Neuronal stem cell (in vitro differentiated cells): ENCODE measurements around the gene GIPC2.

Experiments used
- DNase-seq: peaks from one replicate; pipeline ENCODE4 v3.0.0-alpha.2; 2013; ENCODE audit warnings: low spot score
- H2AFZ ChIP-seq: one replicate; pipeline ENCODE4 v1.6.1; 2013; ENCODE audit warnings: mild to moderate bottlenecking, low read length, inconsistent platforms
- H2AK5ac ChIP-seq: 2 replicates; pipeline ENCODE4 v1.6.1; 2013; ENCODE audit warnings: low read depth, mild to moderate bottlenecking, inconsistent platforms, low read length, moderate library complexity, mixed read lengths
- H2BK120ac ChIP-seq: 2 replicates; pipeline ENCODE4 v1.6.1; 2013; ENCODE audit warnings: low read depth, mild to moderate bottlenecking, inconsistent platforms, low read length, moderate library complexity, mixed read lengths
- H2BK12ac ChIP-seq: one replicate; pipeline ENCODE4 v1.6.1; 2013; ENCODE audit warnings: low read length, inconsistent platforms
- H2BK15ac ChIP-seq: 2 replicates; pipeline ENCODE4 v1.6.1; 2013; ENCODE audit warnings: mild to moderate bottlenecking, low read length, inconsistent platforms, mixed read lengths
- H2BK5ac ChIP-seq: one replicate; pipeline ENCODE4 v1.6.1; 2013; ENCODE audit warnings: inconsistent platforms, mild to moderate bottlenecking, low read length, moderate library complexity
- H3K14ac ChIP-seq: one replicate; pipeline ENCODE4 v1.6.1; 2013; ENCODE audit warnings: low read length, inconsistent platforms
- H3K18ac ChIP-seq: 2 replicates; pipeline ENCODE4 v1.6.1; 2013; ENCODE audit warnings: low read length, inconsistent platforms
- H3K23ac ChIP-seq: 2 replicates; pipeline ENCODE4 v1.6.1; 2013; ENCODE audit warnings: low read depth, mild to moderate bottlenecking, mixed read lengths, low read length, inconsistent platforms; ENCODE audit not compliant: poor library complexity
- H3K27ac ChIP-seq: replicated peaks from 3 replicates; pipeline ENCODE4 v1.5.1; 2013; ENCODE audit warnings: low read length, inconsistent platforms
- H3K27me3 ChIP-seq, 3 experiments: 2 replicates each; pipeline ENCODE4 v1.6.1; 2013; ENCODE audit warnings: low read length in 3 of 3, mild to moderate bottlenecking in 2 of 3, inconsistent platforms in 1 of 3, low read depth in 1 of 3, mixed read lengths in 1 of 3, moderate library complexity in 1 of 3; ENCODE audit not compliant: control insufficient read depth in 3 of 3, insufficient read depth in 3 of 3
- H3K36me3 ChIP-seq, 2 donors: replicated peaks in 1 of 2; 2 replicates each; pipeline ENCODE4 v1.6.1; 2013; ENCODE audit warnings: low read length in 2 of 2; ENCODE audit not compliant: control insufficient read depth in 2 of 2, insufficient read depth in 2 of 2
- H3K4ac ChIP-seq: 2 replicates; pipeline ENCODE4 v1.6.1; 2013; ENCODE audit warnings: inconsistent platforms, mild to moderate bottlenecking, low read length, moderate library complexity
- H3K4me1 ChIP-seq, 2 donors: 1 replicate in 1 of 2; 2 replicates in 1 of 2; pipeline ENCODE4 v1.6.1; 2013; ENCODE audit warnings: low read length in 2 of 2, low read depth in 1 of 2; ENCODE audit not compliant: control insufficient read depth in 2 of 2, insufficient read depth in 1 of 2
- H3K4me2 ChIP-seq: one replicate; pipeline ENCODE4 v1.6.1; 2013; ENCODE audit warnings: mild to moderate bottlenecking, low read length, inconsistent platforms; ENCODE audit not compliant: insufficient read depth, poor library complexity, severe bottlenecking
- H3K4me3 ChIP-seq, 2 donors: 2 replicates each; pipeline ENCODE4 v1.5.1; 2013; ENCODE audit warnings: low read length in 2 of 2, mild to moderate bottlenecking in 2 of 2, inconsistent platforms in 1 of 2, moderate library complexity in 1 of 2
- H3K79me1 ChIP-seq: one replicate; pipeline ENCODE4 v1.6.1; 2013; ENCODE audit warnings: low read depth, mild to moderate bottlenecking, inconsistent platforms, low read length, moderate library complexity
- H3K9ac ChIP-seq: one replicate; pipeline ENCODE4 v1.6.1; 2013; ENCODE audit warnings: mild to moderate bottlenecking, low read depth, low read length, inconsistent platforms; ENCODE audit not compliant: poor library complexity
- H3K9me3 ChIP-seq, 2 donors: replicated peaks in 1 of 2; 2 replicates each; pipeline versions ENCODE3 to v1.6.1; 2013; ENCODE audit warnings: low read length in 2 of 2, mild to moderate bottlenecking in 2 of 2, inconsistent platforms in 1 of 2, low read depth in 1 of 2, mixed read lengths in 1 of 2, moderate library complexity in 1 of 2; ENCODE audit not compliant: control insufficient read depth in 2 of 2, insufficient read depth in 1 of 2
- H4K8ac ChIP-seq: one replicate; pipeline ENCODE4 v1.6.1; 2013; ENCODE audit warnings: low read depth, mild to moderate bottlenecking, inconsistent platforms, low read length, moderate library complexity
- H4K91ac ChIP-seq: one replicate; pipeline ENCODE4 v1.6.1; 2013; ENCODE audit warnings: low read length, low read depth, mild to moderate bottlenecking, inconsistent platforms; ENCODE audit not compliant: poor library complexity
- WGBS, 2 donors: extraction: QIAGEN DNeasy Blood & Tissue Kit; methylation state at CpG; one replicate each; pipeline ENCODE4 v1.1.7; 2013; ENCODE audit warnings: missing lambda C conversion rate in 2 of 2, mixed read lengths in 1 of 2; ENCODE audit not compliant: insufficient read length in 2 of 2, insufficient replicate concordance in 1 of 2; ENCODE audit errors: extremely low coverage in 2 of 2; 5-methylcytosine and 5-hydroxymethylcytosine counted together

The GIPC2 gene

DNA sequence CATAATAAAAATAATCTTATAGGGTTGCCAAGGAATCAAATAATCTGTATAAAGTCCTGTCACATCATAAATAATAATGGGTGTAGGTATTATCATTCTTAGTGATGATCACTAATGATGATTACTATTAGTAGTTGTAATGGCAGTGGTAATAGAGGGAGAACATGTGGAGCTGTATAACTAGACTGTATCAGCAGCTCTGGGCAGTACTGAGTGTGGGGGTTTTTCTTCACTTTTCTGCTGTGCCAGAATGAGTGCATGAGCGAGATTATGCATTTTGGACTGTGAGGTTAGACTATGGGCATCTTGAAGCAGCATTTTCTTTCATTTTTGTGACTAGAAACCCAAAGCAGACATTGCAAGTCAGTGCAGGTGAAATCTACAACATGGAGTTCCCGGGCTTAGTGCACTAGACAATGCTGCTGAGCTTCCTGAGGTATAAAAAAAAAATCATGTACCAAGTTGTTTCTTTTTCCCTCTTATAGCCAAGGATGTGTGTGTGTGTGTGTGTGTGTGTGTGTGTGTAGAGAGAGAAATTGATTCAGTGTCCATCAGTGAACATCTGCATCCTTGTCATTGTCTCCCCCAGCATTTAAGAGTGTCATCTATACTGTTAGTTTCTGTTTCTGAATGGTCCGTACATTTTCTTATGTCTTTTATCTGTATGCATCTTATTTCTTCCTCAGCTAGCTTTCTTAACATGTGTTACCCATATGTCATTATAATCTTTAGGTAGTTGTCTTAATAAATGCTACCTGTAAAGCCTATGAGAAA lies 86.6 kb downstream of the GIPC2 start:
- H2BK15ac ChIP-seq: no peak overlapping the region
- H3K23ac ChIP-seq: no peak overlapping the region
- no peak overlapping the region for H3K4me3 ChIP-seq
- H4K91ac ChIP-seq: no peak overlapping the region
- no peaks in the 10 kb centered on the region for H3K4me1 ChIP-seq
- H3K4ac ChIP-seq: no peak overlapping the region
- H2AFZ ChIP-seq: no peak overlapping the region
- no peak overlapping the region for H4K8ac ChIP-seq
- H3K27ac ChIP-seq: no peak overlapping the region
- WGBS, 2 donors: no CpG with 5 or more reads among the region's 3 CpGs
- H2AK5ac ChIP-seq: no peak overlapping the region
- no peak overlapping the region for H2BK120ac ChIP-seq
- H3K9ac ChIP-seq: no peak overlapping the region
- H3K4me2 ChIP-seq: no peak overlapping the region
- peaks cover 0 to 2% (median 0%) of the 10 kb centered on the region in 3 experiments for H3K27me3 ChIP-seq
- no peak overlapping the region for H3K18ac ChIP-seq
- no peaks in the 10 kb centered on the region for H3K9me3 ChIP-seq
- no peaks in the 10 kb centered on the region for H3K36me3 ChIP-seq
- H3K79me1 ChIP-seq: no peaks in the 10 kb centered on the region
- no peak overlapping the region for H2BK5ac ChIP-seq
- no peak overlapping the region for H3K14ac ChIP-seq
- DNase-seq: no peak
- no peak overlapping the region for H2BK12ac ChIP-seq

DNA sequence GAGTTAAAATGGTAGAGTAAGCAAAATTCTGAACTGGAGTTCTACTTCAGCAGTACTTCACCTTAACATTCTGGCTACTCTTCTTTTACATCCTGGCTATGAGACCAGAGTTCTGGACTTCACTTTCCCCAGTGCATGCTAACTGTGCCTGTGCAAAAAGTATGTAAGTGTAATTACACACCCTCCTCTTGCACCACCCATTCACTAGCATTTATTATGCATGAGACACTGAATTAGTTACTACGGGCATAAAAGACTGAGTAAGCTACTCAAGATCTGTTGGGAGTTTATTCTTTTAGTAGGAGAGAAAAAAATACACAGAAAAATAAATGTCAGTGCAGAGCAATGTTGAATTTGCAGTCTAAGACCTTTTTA lies 87.2 kb downstream of the GIPC2 start:
- Histone ChIP-seq H3K4me2 (no peak overlapping the region), H2BK12ac (no peak overlapping the region), H3K18ac (no peak overlapping the region), H4K91ac (no peak overlapping the region), H2BK5ac (no peak overlapping the region), H2BK15ac (no peak overlapping the region), H2AFZ (no peak overlapping the region), H2AK5ac (no peak overlapping the region), H3K23ac (no peak overlapping the region), H3K27ac (no peak overlapping the region), H3K4me1 (no peaks in the 10 kb centered on the region), H2BK120ac (no peak overlapping the region), H3K36me3 (no peaks in the 10 kb centered on the region), H4K8ac (no peak overlapping the region), H3K4ac (no peak overlapping the region), H3K9ac (no peak overlapping the region), H3K27me3 (peaks cover 0 to 3% (median 0%) of the 10 kb centered on the region in 3 experiments), H3K14ac (no peak overlapping the region), H3K4me3 (no peak overlapping the region), H3K9me3 (no peaks in the 10 kb centered on the region), H3K79me1 (no peaks in the 10 kb centered on the region)
- no peak for DNase-seq
- no CpG with 5 or more reads among the region's 1 CpG for WGBS, 2 donors

DNA sequence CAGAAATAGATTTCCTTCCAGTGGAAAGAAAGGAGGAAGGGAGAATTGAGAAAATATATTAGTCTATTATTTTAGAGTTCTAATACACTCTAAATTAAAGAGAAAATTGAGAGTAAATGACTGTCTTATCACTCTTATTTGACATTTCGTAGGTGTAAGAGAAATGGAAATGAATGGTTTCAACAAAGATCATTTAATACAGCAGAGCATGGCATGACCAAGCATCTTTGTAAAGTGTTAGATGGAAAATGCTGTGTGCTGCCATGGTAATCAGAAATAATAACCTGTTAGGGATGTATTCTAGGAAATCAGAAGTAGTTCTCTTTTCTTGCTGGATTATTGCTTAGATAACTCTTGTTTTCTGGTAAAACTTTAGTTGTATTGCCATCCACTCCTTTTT lies 90.9 kb downstream of the GIPC2 start:
- Histone ChIP-seq H2BK15ac (no peak overlapping the region), H2AFZ (no peak overlapping the region), H3K23ac (no peak overlapping the region), H3K18ac (no peak overlapping the region), H2BK120ac (no peak overlapping the region), H3K4me3 (no peak overlapping the region), H2AK5ac (no peak overlapping the region), H2BK12ac (no peak overlapping the region), H3K79me1 (no peaks in the 10 kb centered on the region), H2BK5ac (no peak overlapping the region), H3K4me1 (no peaks in the 10 kb centered on the region), H4K91ac (no peak overlapping the region), H3K9ac (no peak overlapping the region), H3K4me2 (no peak overlapping the region), H3K4ac (no peak overlapping the region), H3K27ac (no peak overlapping the region), H4K8ac (no peak overlapping the region), H3K27me3 (peaks cover 0 to 3% (median 0%) of the 10 kb centered on the region in 3 experiments), H3K14ac (no peak overlapping the region), H3K36me3 (no peaks in the 10 kb centered on the region), H3K9me3 (no peaks in the 10 kb centered on the region)
- no peak for DNase-seq
- no CpG with 5 or more reads among the region's 1 CpG for WGBS, 2 donors

DNA sequence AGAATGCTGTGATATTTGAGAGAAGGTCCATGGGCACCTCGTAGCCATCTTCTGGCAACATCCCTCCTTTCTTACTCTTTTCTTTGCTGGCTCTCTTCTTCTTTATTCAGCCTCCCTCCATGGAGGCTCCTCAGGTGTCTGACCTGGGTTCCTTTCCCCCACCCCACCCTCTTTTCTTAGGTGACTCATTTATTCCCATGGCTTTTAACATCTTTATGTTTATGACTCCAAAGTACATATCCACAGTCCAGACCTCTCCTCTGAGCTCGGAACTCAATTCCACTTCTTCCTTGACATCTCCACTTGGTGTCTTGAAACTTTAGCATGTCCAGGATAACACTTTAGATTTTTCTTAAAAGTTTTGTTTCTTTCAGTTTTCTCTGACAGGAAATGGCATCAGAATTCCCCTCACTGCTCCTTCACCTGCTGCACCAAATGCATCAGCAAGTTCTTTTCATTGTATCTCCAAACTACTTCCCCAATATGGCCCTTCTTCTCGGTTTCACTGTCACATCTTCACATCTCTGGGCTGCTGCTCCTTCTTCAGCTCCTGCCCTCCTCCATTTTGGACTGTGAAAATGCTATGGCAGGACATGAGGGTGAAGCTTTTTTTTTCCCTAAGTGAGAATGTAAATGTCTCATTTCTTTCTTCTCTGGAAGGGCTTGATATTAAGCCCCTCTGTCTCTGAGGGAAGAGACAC lies 95.9 kb downstream of the GIPC2 start:
- no peak overlapping the region for H3K23ac ChIP-seq
- H3K79me1 ChIP-seq: no peaks in the 10 kb centered on the region
- no peak overlapping the region for H4K91ac ChIP-seq
- no peak overlapping the region for H3K14ac ChIP-seq
- H2BK15ac ChIP-seq: no peak overlapping the region
- H3K4me1 ChIP-seq: no peaks in the 10 kb centered on the region
- H3K27me3 ChIP-seq: peaks cover 0 to 3% (median 0%) of the 10 kb centered on the region in 3 experiments
- H2BK120ac ChIP-seq: no peak overlapping the region
- no peak overlapping the region for H3K4me3 ChIP-seq
- H2BK5ac ChIP-seq: no peak overlapping the region
- no peak overlapping the region for H2AFZ ChIP-seq
- H3K9me3 ChIP-seq: no peaks in the 10 kb centered on the region
- H4K8ac ChIP-seq: no peak overlapping the region
- no peak overlapping the region for H3K9ac ChIP-seq
- H3K27ac ChIP-seq: no peak overlapping the region
- no peak overlapping the region for H2AK5ac ChIP-seq
- no peak overlapping the region for H3K18ac ChIP-seq
- no peak overlapping the region for H3K4me2 ChIP-seq
- no peak overlapping the region for H2BK12ac ChIP-seq
- H3K4ac ChIP-seq: no peak overlapping the region
- WGBS, 2 donors: no CpG with 5 or more reads among the region's 3 CpGs
- no peak for DNase-seq
- H3K36me3 ChIP-seq: no peaks in the 10 kb centered on the region
